ENCODE data around the gene CAP1.

DNA sequence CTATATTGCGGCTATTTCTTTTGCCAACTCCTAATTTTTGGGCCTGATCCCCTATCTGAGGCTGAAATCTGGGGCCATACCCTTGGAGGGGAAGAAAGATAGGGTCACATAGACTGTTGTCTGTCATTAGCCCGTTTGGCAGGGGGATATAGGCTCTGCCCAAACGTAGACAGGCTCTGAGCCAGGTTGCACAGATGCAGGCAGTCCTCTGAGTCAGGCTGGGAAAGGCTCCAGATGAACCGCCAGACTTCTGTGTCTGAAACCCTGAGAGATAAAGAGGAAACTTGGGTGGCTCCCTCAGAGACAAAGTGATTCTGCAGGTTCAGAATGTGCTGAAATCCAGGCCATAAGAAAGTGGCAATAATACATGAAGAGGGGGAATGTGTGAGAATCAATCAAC is 4.0 kb upstream of the CAP1 start:
- TF ChIP-seq POLR2AphosphoS5 (IDR thresholded peaks at IDR 0.05) (no peak), POLR2A (IDR thresholded peaks at IDR 0.05) (no peak)
- TF ChIP-seq, protein P1, sequence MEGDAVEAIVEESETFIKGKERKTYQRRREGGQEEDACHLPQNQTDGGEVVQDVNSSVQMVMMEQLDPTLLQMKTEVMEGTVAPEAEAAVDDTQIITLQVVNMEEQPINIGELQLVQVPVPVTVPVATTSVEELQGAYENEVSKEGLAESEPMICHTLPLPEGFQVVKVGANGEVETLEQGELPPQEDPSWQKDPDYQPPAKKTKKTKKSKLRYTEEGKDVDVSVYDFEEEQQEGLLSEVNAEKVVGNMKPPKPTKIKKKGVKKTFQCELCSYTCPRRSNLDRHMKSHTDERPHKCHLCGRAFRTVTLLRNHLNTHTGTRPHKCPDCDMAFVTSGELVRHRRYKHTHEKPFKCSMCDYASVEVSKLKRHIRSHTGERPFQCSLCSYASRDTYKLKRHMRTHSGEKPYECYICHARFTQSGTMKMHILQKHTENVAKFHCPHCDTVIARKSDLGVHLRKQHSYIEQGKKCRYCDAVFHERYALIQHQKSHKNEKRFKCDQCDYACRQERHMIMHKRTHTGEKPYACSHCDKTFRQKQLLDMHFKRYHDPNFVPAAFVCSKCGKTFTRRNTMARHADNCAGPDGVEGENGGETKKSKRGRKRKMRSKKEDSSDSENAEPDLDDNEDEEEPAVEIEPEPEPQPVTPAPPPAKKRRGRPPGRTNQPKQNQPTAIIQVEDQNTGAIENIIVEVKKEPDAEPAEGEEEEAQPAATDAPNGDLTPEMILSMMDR (IDR thresholded peaks at IDR 0.05 in 8 of 11, conservative IDR thresholded peaks at IDR 0.05 in 3 of 11) = no peak
